ENCODE measurements around the gene SLC6A17. TPM values are rescaled to one million over a fixed set of nuclear protein-coding genes. Genes with fewer than 3 reads are reported as not detected.

SLC6A17 gene
- total and polyA plus RNA-seq, 2 donors (not counting 3 experiments of a cell fraction or from before 2014, with no cell fraction given): 0.03 TPM; not detected in 1

DNA sequence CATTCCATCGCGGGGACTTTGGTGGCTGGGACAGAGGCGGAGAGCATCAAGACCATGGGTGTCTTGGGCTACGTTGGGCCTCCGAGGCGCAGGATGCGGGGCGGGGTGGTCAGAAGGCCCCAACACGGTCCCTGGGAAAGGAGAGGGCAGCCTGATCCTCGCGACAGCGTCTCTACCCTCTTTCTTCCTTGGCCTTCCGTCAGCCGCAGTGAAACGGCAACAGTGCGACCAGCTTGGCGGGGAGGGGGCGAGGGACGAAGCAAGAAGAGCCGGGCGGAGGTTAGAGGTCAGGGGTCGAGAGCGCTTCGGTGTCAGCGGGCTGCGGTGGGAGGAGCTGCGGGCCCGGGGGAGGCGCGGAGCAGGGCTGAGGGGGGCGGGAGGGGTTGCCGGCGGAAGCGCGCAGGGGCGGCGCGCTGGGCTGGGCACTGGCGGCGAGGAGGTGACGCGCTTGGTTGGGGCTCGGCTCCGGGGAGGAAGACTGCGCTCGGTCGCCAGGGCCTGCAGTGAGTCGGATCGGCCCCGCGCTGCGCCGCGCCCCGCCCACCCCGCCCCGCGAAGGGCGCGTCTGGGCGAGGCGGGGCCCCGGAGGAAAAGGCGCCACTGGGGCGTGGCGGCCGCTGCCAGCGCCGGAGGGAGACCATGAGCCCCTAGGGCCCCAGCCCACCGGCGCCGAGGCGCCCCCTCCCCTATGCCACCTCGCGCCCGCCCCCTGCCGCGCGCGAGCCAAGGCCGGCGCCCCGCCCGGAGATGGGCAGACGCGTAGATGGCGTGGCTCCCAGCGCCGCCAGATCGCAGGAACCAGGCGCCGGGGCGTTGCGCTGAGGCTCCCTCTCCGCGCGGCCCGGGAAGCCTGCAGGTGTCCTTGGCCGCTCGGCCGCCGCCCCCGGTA is 59.7 kb downstream of the SLC6A17 start, which contains the start of gene KCNC4:
Gene KCNC4 (plus strand): TSS at position 600 of the 889 bp plus-strand sequence. CDS start 1,186 bp downstream, outside the sequence.
- intact Hi-C loops (cut with micrococcal nuclease) (loop anchor here (1.0 to 10.0 kb wide), 2 partner anchors 55 to 128 kb away; no protein-coding TSS in a partner anchor), dilution Hi-C loops (cut with MboI; ENCODE audit: extremely low pct_ligation_motif_present, low sequenced_read_pairs) (no loop called here)
- CTCF ChIA-PET: interaction anchor here (0.8 to 18.2 kb wide), 15 partner anchors 10 to 287 kb away, joined by 3 to 1577 read pairs (median 11); partner anchors contain the start of gene RBM15
- Histone ChIP-seq H3K4me1 (ENCODE audit: control insufficient read depth, extremely low read depth, insufficient read depth, low read length) (peaks cover 5% of the 10 kb centered on the region), H2AFZ (ENCODE audit: low read depth, low read length) (peak within 1 kb of the TSS; percentile 87), H3K27me3 (ENCODE audit: control insufficient read depth in 2 of 2, insufficient read depth in 2 of 2, low read length in 2 of 2) (peaks cover 0 to 6% of the 10 kb centered on the region in 2 experiments), H3K9me3 (replicated peaks; ENCODE audit: control insufficient read depth, insufficient read depth, low read length) (no peaks in the 10 kb centered on the region), H3K4me3 (replicated peaks in 1 of 3; ENCODE audit: insufficient read depth in 1 of 3, low read depth in 1 of 3, low read length in 3 of 3) (peak within 1 kb of the TSS; percentile 43 to 65 (median 61)), H3K79me2 (ENCODE audit: control insufficient read depth, insufficient read depth, low read length) (no peaks in the 10 kb centered on the region), H3K4me2 (ENCODE audit: insufficient read depth, low read length) (peak within 1 kb of the TSS; percentile 57), H3K9ac (replicated peaks; ENCODE audit: extremely low read depth, insufficient read depth, low read length) (peak within 1 kb of the TSS; percentile 34), H3K36me3 (ENCODE audit: control insufficient read depth in 2 of 2, extremely low read depth in 1 of 2, insufficient read depth in 2 of 2, low read length in 2 of 2) (no peaks in the 10 kb centered on the region), H4K20me1 (replicated peaks; ENCODE audit: control insufficient read depth, extremely low read depth, insufficient read depth, low read length) (no peaks in the 10 kb centered on the region), H3K9me1 (replicated peaks; ENCODE audit: control insufficient read depth, extremely low read depth, insufficient read depth, low read length) (no peaks in the 10 kb centered on the region), H3K27ac (ENCODE audit: insufficient read depth, low read depth, low read length) (no peak within 1 kb of the TSS)
- POLR2A ChIA-PET: no interaction called here
- FAIRE-seq (peak; percentile 74), DNase-seq (ENCODE audit: low read depth, low spot score) (peak; percentile 81)
- no TSS peak for BruUV-seq (replicated peaks)
- no peak for TF ChIP-seq JUN (IDR thresholded peaks at IDR 0.05; ENCODE audit: borderline replicate concordance, insufficient read depth, insufficient read length, low read depth)
- TF ChIP-seq POLR2AphosphoS5 (IDR thresholded peaks at IDR 0.05; ENCODE audit: insufficient read depth, low read depth, low read length): peak; percentile 55

DNA sequence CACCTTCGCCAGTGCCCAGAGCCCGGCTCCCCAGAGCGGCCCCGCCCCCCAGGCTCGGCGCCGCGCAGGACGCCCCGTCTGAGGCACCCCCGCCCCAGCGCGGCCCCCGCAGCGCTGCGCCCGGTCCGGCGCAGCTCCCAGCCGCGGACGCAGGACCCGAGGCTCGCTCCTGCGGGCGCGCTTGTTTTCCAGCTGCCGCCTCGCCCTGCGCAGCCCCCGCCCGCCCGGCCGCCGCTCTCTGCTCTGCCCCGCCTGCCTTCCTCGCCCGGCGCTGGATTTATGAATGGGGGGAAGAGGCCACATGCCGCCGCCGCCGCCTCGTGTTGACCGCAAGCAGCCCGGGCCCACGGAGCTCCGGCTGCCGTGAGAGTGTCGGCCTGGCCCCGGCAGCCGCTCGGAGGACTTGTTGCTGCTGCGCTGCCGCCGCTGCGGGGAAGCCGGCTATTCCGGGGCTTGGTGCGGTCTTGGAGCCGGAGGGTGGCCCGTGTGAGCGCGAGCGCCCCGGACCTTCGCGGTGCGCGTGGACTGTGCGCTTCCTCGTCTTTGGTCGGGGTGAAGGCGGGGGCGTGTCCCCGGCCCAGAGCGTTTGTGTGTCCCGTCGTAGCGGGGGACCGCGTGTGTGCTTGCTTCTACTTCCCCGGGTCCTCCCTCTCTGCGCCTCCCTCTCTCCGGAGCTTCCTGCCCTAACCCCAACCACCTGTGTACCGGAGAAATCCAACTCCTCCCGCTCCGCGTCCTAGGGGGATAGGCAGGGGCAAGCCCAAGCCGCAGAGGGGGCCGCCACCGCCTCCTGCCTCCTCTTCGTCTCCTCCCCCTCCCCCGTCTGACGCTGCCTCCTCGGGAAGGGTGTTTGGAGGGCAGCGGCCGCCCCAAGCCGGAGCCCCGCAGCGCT is 60.6 kb downstream of the SLC6A17 start:
- Histone ChIP-seq H3K4me3 (replicated peaks in 1 of 3; ENCODE audit: insufficient read depth in 1 of 3, low read depth in 1 of 3, low read length in 3 of 3) (peak overlapping the region; percentile 43 to 65 (median 61)), H3K79me2 (ENCODE audit: control insufficient read depth, insufficient read depth, low read length) (no peaks in the 10 kb centered on the region), H3K27ac (ENCODE audit: insufficient read depth, low read depth, low read length) (no peak overlapping the region), H3K4me2 (ENCODE audit: insufficient read depth, low read length) (peak overlapping the region; percentile 57), H4K20me1 (replicated peaks; ENCODE audit: control insufficient read depth, extremely low read depth, insufficient read depth, low read length) (no peaks in the 10 kb centered on the region), H2AFZ (ENCODE audit: low read depth, low read length) (peak overlapping the region; percentile 85), H3K9me3 (replicated peaks; ENCODE audit: control insufficient read depth, insufficient read depth, low read length) (no peaks in the 10 kb centered on the region), H3K9me1 (replicated peaks; ENCODE audit: control insufficient read depth, extremely low read depth, insufficient read depth, low read length) (no peaks in the 10 kb centered on the region), H3K9ac (replicated peaks; ENCODE audit: extremely low read depth, insufficient read depth, low read length) (peak overlapping the region; percentile 34), H3K36me3 (ENCODE audit: control insufficient read depth in 2 of 2, extremely low read depth in 1 of 2, insufficient read depth in 2 of 2, low read length in 2 of 2) (no peaks in the 10 kb centered on the region), H3K4me1 (ENCODE audit: control insufficient read depth, extremely low read depth, insufficient read depth, low read length) (peaks cover 5% of the 10 kb centered on the region), H3K27me3 (ENCODE audit: control insufficient read depth in 2 of 2, insufficient read depth in 2 of 2, low read length in 2 of 2) (peaks cover 0 to 6% of the 10 kb centered on the region in 2 experiments)
- ChIA-PET POLR2A (no interaction called here), CTCF (interaction anchor here (0.9 to 18.2 kb wide), 7 partner anchors 14 to 286 kb away, joined by 4 to 1577 read pairs (median 80); partner anchors contain the start of gene RBM15)
- peak; percentile 36 for DNase-seq (ENCODE audit: low read depth, low spot score)
- TF ChIP-seq JUN (IDR thresholded peaks at IDR 0.05; ENCODE audit: borderline replicate concordance, insufficient read depth, insufficient read length, low read depth): no peak
- peak; percentile 0 for TF ChIP-seq POLR2AphosphoS5 (IDR thresholded peaks at IDR 0.05; ENCODE audit: insufficient read depth, low read depth, low read length)
- FAIRE-seq: peak; percentile 24
- intact Hi-C loops (cut with micrococcal nuclease): loop anchor here (1.0 to 10.0 kb wide), 2 partner anchors 54 to 127 kb away; no protein-coding TSS in a partner anchor
- TSS peak; percentile 27 for BruUV-seq (replicated peaks)
- dilution Hi-C loops (cut with MboI; ENCODE audit: extremely low pct_ligation_motif_present, low sequenced_read_pairs): no loop called here
